Ishikawa (cell line): Measurements from ENCODE around the gene EIF4G2.

ENCODE experiments used
- CEBPB ChIP-seq: IDR thresholded peaks from 2 replicates; pipeline ENCODE4 v1.6.1; 2012
- CREB1 ChIP-seq: IDR thresholded peaks from 2 replicates; pipeline ENCODE4 v1.6.1; 2012; ENCODE audit warnings: low read depth
- EGR1 ChIP-seq: IDR thresholded peaks from 2 replicates; pipeline ENCODE4 v1.6.1; 2012
- EP300 ChIP-seq: IDR thresholded peaks from 2 replicates; pipeline ENCODE4 v1.6.1; 2012; ENCODE audit warnings: borderline replicate concordance
- MAX ChIP-seq: IDR thresholded peaks from 2 replicates; pipeline ENCODE4 v1.6.1; 2012
- NFIC ChIP-seq: IDR thresholded peaks from 2 replicates; pipeline ENCODE4 v1.6.1; 2012
- RAD21 ChIP-seq: IDR thresholded peaks from 2 replicates; pipeline ENCODE4 v1.6.1; 2012; ENCODE audit warnings: low read depth
- YY1 ChIP-seq: IDR thresholded peaks from 2 replicates; pipeline ENCODE4 v1.6.1; 2012; ENCODE audit warnings: low read depth
- TF ChIP-seq, protein P1 (sequence below): IDR thresholded peaks from 2 replicates; pipeline ENCODE4 v1.6.1; 2012; ENCODE audit warnings: low read depth, mild to moderate bottlenecking

DNA sequence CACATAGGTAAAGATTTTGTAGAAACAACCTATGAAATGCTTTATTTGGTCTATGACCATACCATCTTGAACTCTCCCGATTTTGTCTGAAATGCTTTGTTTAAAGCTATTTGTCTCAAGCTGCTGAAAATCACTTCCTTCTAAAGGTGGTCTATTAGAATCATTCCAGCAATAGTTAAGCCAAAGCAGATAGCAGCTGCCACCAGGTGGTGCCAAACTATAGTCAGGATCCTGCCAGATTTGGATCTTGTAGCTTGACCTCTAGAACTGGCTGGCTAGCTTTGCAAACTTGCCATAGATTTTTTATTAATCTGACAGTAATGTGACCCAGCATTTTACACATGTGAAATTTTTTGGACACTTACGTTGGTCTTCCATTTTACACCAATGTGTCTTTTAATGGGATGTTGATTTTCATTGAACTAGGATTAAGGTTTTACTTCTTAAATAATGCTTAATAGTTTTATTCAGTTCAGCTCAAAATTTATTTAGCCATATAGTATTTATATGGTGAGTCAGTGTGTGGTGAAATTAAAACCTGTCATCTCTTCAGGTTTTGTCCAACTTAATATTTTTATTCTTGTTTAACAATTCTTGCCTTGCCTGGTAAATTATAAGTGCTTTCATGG, 38.0 kb downstream of the EIF4G2 start:
- TF ChIP-seq CREB1 (no peak), RAD21 (peak; percentile 32; the same call in 1 of the 2 replicates), YY1 (no peak), EP300 (no peak), CEBPB (no peak), NFIC (no peak), EGR1 (no peak), MAX (no peak)
- TF ChIP-seq, protein P1, sequence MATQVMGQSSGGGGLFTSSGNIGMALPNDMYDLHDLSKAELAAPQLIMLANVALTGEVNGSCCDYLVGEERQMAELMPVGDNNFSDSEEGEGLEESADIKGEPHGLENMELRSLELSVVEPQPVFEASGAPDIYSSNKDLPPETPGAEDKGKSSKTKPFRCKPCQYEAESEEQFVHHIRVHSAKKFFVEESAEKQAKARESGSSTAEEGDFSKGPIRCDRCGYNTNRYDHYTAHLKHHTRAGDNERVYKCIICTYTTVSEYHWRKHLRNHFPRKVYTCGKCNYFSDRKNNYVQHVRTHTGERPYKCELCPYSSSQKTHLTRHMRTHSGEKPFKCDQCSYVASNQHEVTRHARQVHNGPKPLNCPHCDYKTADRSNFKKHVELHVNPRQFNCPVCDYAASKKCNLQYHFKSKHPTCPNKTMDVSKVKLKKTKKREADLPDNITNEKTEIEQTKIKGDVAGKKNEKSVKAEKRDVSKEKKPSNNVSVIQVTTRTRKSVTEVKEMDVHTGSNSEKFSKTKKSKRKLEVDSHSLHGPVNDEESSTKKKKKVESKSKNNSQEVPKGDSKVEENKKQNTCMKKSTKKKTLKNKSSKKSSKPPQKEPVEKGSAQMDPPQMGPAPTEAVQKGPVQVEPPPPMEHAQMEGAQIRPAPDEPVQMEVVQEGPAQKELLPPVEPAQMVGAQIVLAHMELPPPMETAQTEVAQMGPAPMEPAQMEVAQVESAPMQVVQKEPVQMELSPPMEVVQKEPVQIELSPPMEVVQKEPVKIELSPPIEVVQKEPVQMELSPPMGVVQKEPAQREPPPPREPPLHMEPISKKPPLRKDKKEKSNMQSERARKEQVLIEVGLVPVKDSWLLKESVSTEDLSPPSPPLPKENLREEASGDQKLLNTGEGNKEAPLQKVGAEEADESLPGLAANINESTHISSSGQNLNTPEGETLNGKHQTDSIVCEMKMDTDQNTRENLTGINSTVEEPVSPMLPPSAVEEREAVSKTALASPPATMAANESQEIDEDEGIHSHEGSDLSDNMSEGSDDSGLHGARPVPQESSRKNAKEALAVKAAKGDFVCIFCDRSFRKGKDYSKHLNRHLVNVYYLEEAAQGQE: no peak
